Motor neuron (in vitro differentiated cells): Measurements from ENCODE around the gene TGFBR3. TPM values are rescaled to one million over a fixed set of nuclear protein-coding genes. Genes with fewer than 3 reads are reported as not detected.
"Not testable (repeated sequence)": the region's sequence is repeated elsewhere in the genome, so short reads cannot be mapped to it uniquely, and the experiment has no call there.

ENCODE experiments used
- ATAC-seq, 8 experiments: fragments of 200-7000 bp; cut with Tn5 transposase; replicated peaks in 6 of 8; 2 replicates each; pipeline ENCODE4 v1.8.0; 2021; ENCODE audit warnings: mild to moderate bottlenecking in 8 of 8, moderate library complexity in 8 of 8
- H3K27ac ChIP-seq, 2 donors: fragments of 250-450 bp; sonication (Bioruptor Pico); 2 replicates each; pipeline ENCODE4 v1.9.0; 2021; ENCODE audit warnings: antibody characterized with exemption in 2 of 2, mild to moderate bottlenecking in 2 of 2, moderate library complexity in 1 of 2
- H3K4me1 ChIP-seq, 2 donors: fragments of 250-450 bp; sonication (Bioruptor Pico); replicated peaks in 1 of 2; 2 replicates each; pipeline ENCODE4 v1.6.1; 2021; ENCODE audit warnings: antibody characterized with exemption in 2 of 2, mild to moderate bottlenecking in 2 of 2, moderate library complexity in 1 of 2
- H3K4me3 ChIP-seq, 5 donors: fragments of 250-450 bp; sonication (Bioruptor Pico); 2 replicates each; pipeline ENCODE4 v1.9.0; 2021; ENCODE audit warnings: antibody characterized with exemption in 5 of 5, mild to moderate bottlenecking in 5 of 5, moderate library complexity in 4 of 5
- WGBS, 10 experiments: fragments of 450-650 bp; shearing (Covaris generic); methylation state at CpG; one replicate each; pipeline ENCODE4 v1.0.0; 2022; 5-methylcytosine and 5-hydroxymethylcytosine counted together
- in situ Hi-C, 9 experiments: fragments of 400-800 bp; cut with MboI; loops; one replicate each; pipeline ENCODE4 v1.15.0; 2021; ENCODE audit warnings: low sequenced_read_pairs in 9 of 9, low pct_unique_long_range_greater_than_20kb in 2 of 9; ENCODE audit not compliant: unreplicated experiment in 9 of 9
- total RNA-seq, 8 experiments: library from RNA; unstranded; fragments of 300-600 nt; gene quantifications; 2 replicates each; pipeline versions ENCODE4 v1.2.3 to v1.2.4, GENCODE V29; 2022

Gene TGFBR3
- total RNA-seq, 8 experiments from 2014 or later, result 3.5 to 57.8 (median 9.0) TPM

GRCh38 chr1:91666651-91667050, 219.3 kb downstream of the TGFBR3 start:
- H3K4me3 ChIP-seq, H3K27ac ChIP-seq, ATAC-seq, H3K4me1 ChIP-seq, in situ Hi-C loops: not testable (repeated sequence)
- WGBS, 10 experiments, result 0 to 81% (median 75%) methylated on average over 1 to 5 of the region's 5 CpGs; no CpG with 5 or more reads in 2 of the 10 experiments

GRCh38 chr1:91661121-91661520, 224.8 kb downstream of the TGFBR3 start:
- in situ Hi-C loops, result no loop called here
- H3K4me3 ChIP-seq, result no peak overlapping the region

DNA sequence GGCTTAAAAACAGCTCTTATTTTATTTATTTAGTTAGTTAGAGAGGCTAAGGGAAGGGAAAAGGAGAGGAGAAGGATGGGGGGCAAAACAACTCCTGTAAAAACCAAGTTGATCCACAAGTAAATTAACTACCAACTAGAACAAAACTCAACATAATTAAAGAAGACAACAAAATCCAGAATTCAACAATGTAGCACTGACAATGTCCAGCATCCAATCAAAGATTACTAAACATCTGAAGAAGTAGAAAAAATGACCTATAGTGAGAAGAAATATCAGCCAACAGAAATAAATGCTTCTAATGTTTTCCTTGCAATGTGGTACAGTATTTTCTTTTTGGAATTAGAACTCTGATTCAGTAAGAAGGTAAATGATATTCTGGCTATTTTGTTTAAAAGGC, 225.2 kb downstream of the TGFBR3 start:
- Histone ChIP-seq H3K27ac (no peak overlapping the region), H3K4me3 (no peak overlapping the region), H3K4me1 (no peaks in the 10 kb centered on the region)
- in situ Hi-C loops, result no loop called here
- no peak for ATAC-seq

More at GRCh38 chr1:91661121-91661520, 224.8 kb downstream of the TGFBR3 start:
- ATAC-seq, result no peak
- Histone ChIP-seq H3K4me1 (no peaks in the 10 kb centered on the region), H3K27ac (no peak overlapping the region)

GRCh38 chr1:91655912-91656449, 230.0 kb downstream of the TGFBR3 start:
- Histone ChIP-seq H3K4me1 (no peaks in the 10 kb centered on the region), H3K27ac (no peak overlapping the region), H3K4me3 (no peak overlapping the region)
- 60 to 84% (median 65%) methylated on average over 2 to 5 of the region's 5 CpGs; no CpG with 5 or more reads in 5 of the 10 experiments for WGBS, 10 experiments
- in situ Hi-C loops, result no loop called here
- no peak for ATAC-seq

GRCh38 chr1:91653183-91653582, 232.8 kb downstream of the TGFBR3 start:
- in situ Hi-C loops, result no loop called here
- Histone ChIP-seq H3K4me1 (no peaks in the 10 kb centered on the region), H3K4me3 (no peak overlapping the region), H3K27ac (no peak overlapping the region)
- WGBS, 10 experiments, result 67 to 100% (median 100%) methylated on average over 1 of the region's 1 CpG; no CpG with 5 or more reads in 1 of the 10 experiments
- no peak for ATAC-seq

DNA sequence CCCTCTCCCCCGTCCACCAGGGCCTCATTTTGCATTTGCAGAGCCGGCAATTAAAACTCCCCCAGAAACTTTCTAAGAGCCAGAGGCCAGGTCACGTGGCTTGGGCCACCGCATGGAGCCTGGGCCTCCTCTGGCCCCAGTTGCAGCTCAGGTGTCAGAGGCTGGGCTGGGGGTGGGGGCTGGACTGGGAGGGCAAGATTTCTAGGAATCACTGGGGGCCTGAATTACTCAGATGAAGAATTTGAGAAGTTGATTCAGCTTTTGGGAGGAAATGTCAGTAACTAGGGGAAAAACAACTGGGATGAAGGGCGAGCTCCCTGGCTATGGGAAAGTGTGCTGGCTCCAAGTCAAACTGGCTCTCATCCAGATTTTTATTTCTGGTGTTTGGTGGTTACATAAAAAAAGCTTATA, 234.3 kb downstream of the TGFBR3 start:
- peak in 2 of 8 experiments; percentile 3 to 11 for ATAC-seq
- H3K27ac ChIP-seq, result no peak overlapping the region
- no peaks in the 10 kb centered on the region for H3K4me1 ChIP-seq
- 39 to 100% (median 81%) methylated on average over 1 to 4 of the region's 5 CpGs; no CpG with 5 or more reads in 4 of the 10 experiments for WGBS, 10 experiments
- in situ Hi-C loops, result no loop called here
- no peak overlapping the region for H3K4me3 ChIP-seq

- in situ Hi-C loops, result no loop called here
- 0 to 100% (median 74%) methylated on average over 1 to 4 of the region's 4 CpGs; no CpG with 5 or more reads in 2 of the 10 experiments for WGBS, 10 experiments
- ATAC-seq, result no peak
- H3K27ac ChIP-seq, result no peak overlapping the region
- H3K4me1 ChIP-seq, result no peaks in the 10 kb centered on the region
- no peak overlapping the region for H3K4me3 ChIP-seq
These were observed 234.7 kb downstream of the TGFBR3 start for GRCh38 chr1:91651243-91651642.

DNA sequence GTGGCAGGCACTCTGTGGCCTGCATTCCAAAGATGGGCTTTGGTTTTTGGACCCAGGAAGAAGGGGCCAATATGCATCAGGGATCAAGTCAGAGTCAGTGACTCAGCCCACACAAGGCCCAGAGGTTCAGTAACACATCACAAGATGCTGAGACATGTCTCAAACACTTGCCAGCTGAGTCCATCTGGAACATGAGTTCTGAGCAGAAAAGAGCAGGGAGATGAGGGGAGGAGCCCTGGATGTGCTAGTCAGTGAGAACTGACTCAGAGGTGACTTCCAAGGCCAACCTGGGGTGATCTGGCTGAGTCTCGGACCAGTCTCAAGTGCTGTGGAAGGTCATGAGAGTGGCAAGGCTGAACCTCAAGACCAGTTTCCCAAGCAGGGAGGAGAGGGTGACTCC, 235.2 kb downstream of the TGFBR3 start:
- in situ Hi-C loops, result no loop called here
- WGBS, 10 experiments, result 40 to 100% (median 100%) methylated on average over 1 of the region's 1 CpG; no CpG with 5 or more reads in 5 of the 10 experiments
- peak in 4 of 8 experiments; percentile 20 to 94 (median 59) for ATAC-seq
- H3K4me3 ChIP-seq, result no peak overlapping the region
- H3K27ac ChIP-seq, result no peak overlapping the region
- no peaks in the 10 kb centered on the region for H3K4me1 ChIP-seq

- Histone ChIP-seq H3K27ac (no peak overlapping the region), H3K4me3 (no peak overlapping the region), H3K4me1 (no peaks in the 10 kb centered on the region)
- ATAC-seq, result no peak
- in situ Hi-C loops, result no loop called here
- WGBS, 10 experiments, result 50 to 100% (median 83%) methylated on average over 1 to 2 of the region's 2 CpGs; no CpG with 5 or more reads in 2 of the 10 experiments
These were observed 238.9 kb downstream of the TGFBR3 start for GRCh38 chr1:91647061-91647460.

DNA sequence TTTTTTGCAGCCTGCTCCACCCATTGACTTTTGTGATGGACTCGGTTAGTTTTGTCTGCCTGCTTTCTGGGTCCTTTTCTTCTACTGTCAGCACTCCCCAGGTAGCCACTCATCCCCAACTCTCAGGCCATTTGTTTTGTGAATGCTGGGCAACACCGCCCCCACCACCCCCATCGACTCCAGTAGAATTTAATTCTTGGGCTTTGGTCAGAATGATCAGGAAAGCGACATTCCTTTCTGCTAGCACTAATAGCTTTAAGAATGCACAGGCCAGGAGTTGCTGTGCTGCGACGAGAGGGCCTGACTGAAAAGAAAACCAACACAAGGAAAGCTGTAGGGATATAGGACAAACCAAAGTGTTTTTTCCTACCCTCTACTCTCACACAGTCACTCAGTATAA, 240.9 kb downstream of the TGFBR3 start:
- H3K4me3 ChIP-seq, result no peak overlapping the region
- 14 to 93% (median 38%) methylated on average over 3 to 6 of the region's 6 CpGs; no CpG with 5 or more reads in 2 of the 10 experiments for WGBS, 10 experiments
- in situ Hi-C loops, result no loop called here
- no peak overlapping the region for H3K27ac ChIP-seq
- no peak for ATAC-seq
- no peaks in the 10 kb centered on the region for H3K4me1 ChIP-seq

DNA sequence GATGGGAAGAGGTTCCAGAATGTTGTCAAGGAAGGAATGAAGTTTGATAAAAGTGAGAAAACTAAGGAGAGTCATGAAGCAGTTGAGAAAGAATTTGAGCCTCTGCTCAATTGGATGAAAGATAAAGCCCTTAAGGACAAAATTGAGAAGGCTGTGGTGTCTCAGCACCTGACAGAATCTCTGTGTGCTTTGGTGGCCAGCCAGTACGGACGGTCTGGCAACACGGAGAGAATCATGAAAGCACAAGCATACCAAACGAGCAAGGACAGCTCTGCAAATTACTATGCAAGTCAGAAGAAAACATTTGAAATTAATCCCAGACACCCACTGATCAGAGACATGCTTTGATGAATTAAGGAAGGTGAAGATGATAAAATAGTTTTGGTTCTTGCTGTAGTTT, 242.5 kb downstream of the TGFBR3 start:
- WGBS, 10 experiments, result 24 to 92% (median 83%) methylated on average over 2 to 4 of the region's 4 CpGs; no CpG with 5 or more reads in 3 of the 10 experiments
- ATAC-seq, result no peak
- H3K4me1 ChIP-seq, result no peaks in the 10 kb centered on the region
- H3K27ac ChIP-seq, result no peak overlapping the region
- no peak overlapping the region for H3K4me3 ChIP-seq
- in situ Hi-C loops, result no loop called here

- Histone ChIP-seq H3K27ac (no peak overlapping the region), H3K4me1 (no peaks in the 10 kb centered on the region), H3K4me3 (no peak overlapping the region)
- WGBS, 10 experiments, result 77 to 100% (median 94%) methylated on average over 1 to 4 of the region's 4 CpGs; no CpG with 5 or more reads in 1 of the 10 experiments
- ATAC-seq, result no peak
- in situ Hi-C loops, result no loop called here
These were observed 244.9 kb downstream of the TGFBR3 start for GRCh38 chr1:91640877-91641526.

DNA sequence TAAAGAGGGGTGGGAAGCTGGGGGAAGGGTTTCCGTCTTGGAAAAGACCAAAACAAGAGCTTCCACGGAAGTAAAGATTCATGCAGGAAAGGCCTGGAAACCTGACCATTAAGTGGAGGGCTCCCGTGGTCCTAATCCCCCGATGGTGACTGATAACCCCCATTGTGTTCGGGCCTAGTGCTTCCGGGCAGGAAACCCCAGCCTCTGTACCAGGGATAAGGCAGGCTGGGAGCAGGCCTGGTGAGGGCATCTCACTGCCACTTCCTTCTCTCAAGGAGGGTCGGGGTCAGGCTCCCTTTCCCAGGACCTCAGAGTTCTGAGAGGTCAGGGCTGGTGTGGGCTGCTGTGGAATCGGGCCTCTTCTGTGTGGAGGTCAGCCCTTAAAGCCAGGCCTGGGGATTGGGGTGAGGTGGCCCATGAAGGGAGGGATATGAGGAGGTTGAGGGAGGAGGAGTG, 248.4 kb downstream of the TGFBR3 start:
- ATAC-seq, result no peak
- in situ Hi-C loops, result no loop called here
- H3K4me3 ChIP-seq, result no peak overlapping the region
- no peaks in the 10 kb centered on the region for H3K4me1 ChIP-seq
- no peak overlapping the region for H3K27ac ChIP-seq
- 60 to 100% (median 82%) methylated on average over 1 to 8 of the region's 8 CpGs; no CpG with 5 or more reads in 2 of the 10 experiments for whole genome bisulfite sequencing, 10 experiments

DNA sequence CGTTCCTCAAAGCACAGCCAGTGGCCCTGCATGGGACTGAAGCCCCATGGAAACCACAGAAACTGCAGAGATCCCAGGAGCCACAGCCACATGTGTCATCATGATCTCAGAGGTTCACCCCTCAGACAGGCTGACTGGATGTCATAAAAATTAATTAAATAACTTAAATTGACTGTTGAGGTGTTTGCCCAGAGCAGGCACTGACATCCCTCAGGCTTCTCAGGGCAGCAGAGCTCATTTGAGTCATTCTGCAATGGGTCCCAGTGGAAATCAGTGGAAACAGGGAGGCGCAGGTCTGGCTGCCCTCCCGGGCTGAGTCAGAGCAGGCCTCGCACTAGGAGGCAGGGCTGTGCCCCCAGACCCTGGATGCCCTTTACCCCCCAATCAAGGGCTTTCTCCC, 250.2 kb downstream of the TGFBR3 start:
- 60 to 100% (median 80%) methylated on average over 1 to 3 of the region's 4 CpGs; no CpG with 5 or more reads in 6 of the 10 experiments for WGBS, 10 experiments
- no peak overlapping the region for H3K27ac ChIP-seq
- no peak overlapping the region for H3K4me3 ChIP-seq
- no peaks in the 10 kb centered on the region for H3K4me1 ChIP-seq
- no peak for ATAC-seq
- in situ Hi-C loops, result no loop called here
